Stomach (tissue), 9 donors: Measurements from ENCODE around the gene DYNC1I1. TPM values are rescaled to one million over a fixed set of nuclear protein-coding genes. Genes with fewer than 3 reads are reported as not detected.
A peak's percentile ranks its signal among the peaks of the same experiment; 100 is the strongest.

Source experiments
- DNase-seq, 2 donors: peaks; one replicate each; pipeline versions ENCODE4 v3.0.0 to v3.0.0-alpha.2; 2013 to 2019
- H3K27ac ChIP-seq, 5 donors: fragments of 200-600 bp in 4 of 5; sonication (generic) in 4 of 5; one replicate each; pipeline ENCODE4 v1.5.1; 2013 to 2019; ENCODE audit warnings: mild to moderate bottlenecking in 1 of 5, moderate library complexity in 1 of 5
- H3K27me3 ChIP-seq, 3 donors: fragments of 200-600 bp; sonication (generic); one replicate each; pipeline ENCODE4 v1.5.1; 2017 to 2019; ENCODE audit warnings: mixed run types in 1 of 3
- H3K36me3 ChIP-seq, 4 donors: fragments of 200-600 bp; sonication (generic); 1 replicate in 3 of 4; 2 replicates in 1 of 4; pipeline ENCODE4 v1.5.1; 2016 to 2019
- H3K4me1 ChIP-seq, 4 donors: fragments of 200-600 bp; sonication (generic); one replicate each; pipeline ENCODE4 v1.5.1; 2016 to 2019
- H3K4me3 ChIP-seq, 4 donors: fragments of 200-600 bp; sonication (generic) in 3 of 4; one replicate each; pipeline ENCODE4 v1.5.1; 2016 to 2019; ENCODE audit warnings: mild to moderate bottlenecking in 1 of 4
- H3K9me3 ChIP-seq, 4 donors: fragments of 200-600 bp; sonication (generic); one replicate each; pipeline ENCODE4 v1.5.1; 2016 to 2019
- CTCF ChIP-seq, 7 experiments: fragments of 450-650 bp in 4 of 7; fragments of 200-600 bp in 3 of 7; sonication (generic) in 3 of 7; IDR thresholded peaks; one replicate each; pipeline ENCODE4 v1.5.1; 2016 to 2019; ENCODE audit warnings: antibody characterized with exemption in 7 of 7, control low read depth in 2 of 7, mild to moderate bottlenecking in 1 of 7
- EP300 ChIP-seq: sonication (generic); formaldehyde crosslinking; IDR thresholded peaks from one replicate; pipeline ENCODE4 v1.6.1; 2017; ENCODE audit warnings: antibody characterized with exemption
- POLR2A ChIP-seq, 4 donors: fragments of 450-650 bp; IDR thresholded peaks; one replicate each; pipeline ENCODE4 v1.6.1; 2016; ENCODE audit warnings: antibody characterized with exemption in 4 of 4, control low read depth in 2 of 4, mild to moderate bottlenecking in 1 of 4, moderate library complexity in 1 of 4
- POLR2AphosphoS5 ChIP-seq, 3 donors: sonication (generic); formaldehyde crosslinking; IDR thresholded peaks; one replicate each; pipeline ENCODE4 v1.6.1; 2016; ENCODE audit warnings: antibody characterized with exemption in 3 of 3
- WGBS, 5 donors: extraction: QIAGEN DNeasy Blood & Tissue Kit in 3 of 5; methylation state at CpG; one replicate each; pipeline versions ENCODE4 v1.1.5 to v1.1.7; 2013 to 2018; 5-methylcytosine and 5-hydroxymethylcytosine counted together
- intact Hi-C: fragments of 100-400 bp; cut with DNase I; formaldehyde crosslinking; loops from one replicate; pipeline ENCODE4 v1.15.1; 2023; ENCODE audit warnings: low total_unique reads
- polyA plus RNA-seq, 3 donors: library from polyadenylated mRNA; stranded (reverse); fragments of 200-250 nt; gene quantifications; one replicate each; pipeline ENCODE4 v1.2.3, GENCODE V29; 2013
- total RNA-seq, 5 donors: library from RNA; depleted of rRNA; stranded (reverse); fragments of >200 nt; gene quantifications; one replicate each; pipeline versions ENCODE4 v1.1.0 to v1.2.3, GENCODE V29; 2014 to 2016
- donor health status: healthy with polysubstance abuse.
- donor health status: Bipolar disorder and iron deficiency.
- donor health status: healthy.

Gene DYNC1I1
- total and polyA plus RNA-seq, 8 donors, result 0.93 to 69.4 (median 5.3) TPM

GRCh38 chr7:95808396-95808795 lies 36.0 kb downstream of the DYNC1I1 start:
- no peak overlapping the region for H3K4me3 ChIP-seq
- H3K36me3 ChIP-seq, result no peaks in the 10 kb centered on the region
- no peaks in the 10 kb centered on the region for H3K9me3 ChIP-seq
- DNase-seq, result no peak
- no peaks in the 10 kb centered on the region for H3K27me3 ChIP-seq
- H3K27ac ChIP-seq, result no peak overlapping the region
- intact Hi-C loops, result no loop called here
- 67 to 86% (median 77%) methylated on average over 2 of the region's 2 CpGs for WGBS, 5 donors
- TF ChIP-seq POLR2AphosphoS5 (IDR thresholded peaks at IDR 0.05) (no peak), CTCF (IDR thresholded peaks at IDR 0.05) (no peak), EP300 (no peak), POLR2A (IDR thresholded peaks at IDR 0.05) (no peak)
- H3K4me1 ChIP-seq, result no peaks in the 10 kb centered on the region

GRCh38 chr7:95811846-95812445 lies 39.6 kb downstream of the DYNC1I1 start:
- peak in 1 of 2 donors; percentile 28 for DNase-seq
- intact Hi-C loops, result no loop called here
- TF ChIP-seq POLR2A (IDR thresholded peaks at IDR 0.05) (no peak), POLR2AphosphoS5 (IDR thresholded peaks at IDR 0.05) (no peak), EP300 (no peak), CTCF (IDR thresholded peaks at IDR 0.05) (no peak)
- Histone ChIP-seq H3K9me3 (no peaks in the 10 kb centered on the region), H3K27ac (no peak overlapping the region), H3K27me3 (no peaks in the 10 kb centered on the region), H3K4me3 (no peak overlapping the region), H3K4me1 (no peaks in the 10 kb centered on the region), H3K36me3 (no peaks in the 10 kb centered on the region)
- WGBS, 5 donors, result 50 to 79% (median 63%) methylated on average over 5 of the region's 5 CpGs

GRCh38 chr7:95814721-95815120 lies 42.4 kb downstream of the DYNC1I1 start:
- Histone ChIP-seq H3K36me3 (no peaks in the 10 kb centered on the region), H3K9me3 (no peaks in the 10 kb centered on the region), H3K4me3 (no peak overlapping the region), H3K27me3 (no peaks in the 10 kb centered on the region), H3K27ac (no peak overlapping the region), H3K4me1 (no peaks in the 10 kb centered on the region)
- 72 to 91% (median 86%) methylated on average over 3 of the region's 3 CpGs for WGBS, 5 donors
- TF ChIP-seq CTCF (IDR thresholded peaks at IDR 0.05), result no peak
- TF ChIP-seq POLR2AphosphoS5 (IDR thresholded peaks at IDR 0.05), result no peak
- no peak for TF ChIP-seq POLR2A (IDR thresholded peaks at IDR 0.05)
- no peak for TF ChIP-seq EP300
- DNase-seq, result no peak
- intact Hi-C loops, result no loop called here

GRCh38 chr7:95817866-95818640 lies 45.7 kb downstream of the DYNC1I1 start:
- Histone ChIP-seq H3K27me3 (no peaks in the 10 kb centered on the region), H3K36me3 (no peaks in the 10 kb centered on the region), H3K27ac (no peak overlapping the region), H3K4me1 (no peaks in the 10 kb centered on the region), H3K4me3 (no peak overlapping the region), H3K9me3 (no peaks in the 10 kb centered on the region)
- no peak for TF ChIP-seq EP300
- no peak for TF ChIP-seq POLR2AphosphoS5 (IDR thresholded peaks at IDR 0.05)
- TF ChIP-seq POLR2A (IDR thresholded peaks at IDR 0.05), result no peak
- no peak for TF ChIP-seq CTCF (IDR thresholded peaks at IDR 0.05)
- intact Hi-C loops, result no loop called here
- 78 to 83% (median 80%) methylated on average over 6 of the region's 6 CpGs for WGBS, 5 donors
- DNase-seq, result no peak
